GM12878 (cell line): Measurements from ENCODE around the gene PPME1. TPM values are rescaled to one million over a fixed set of nuclear protein-coding genes. Genes with fewer than 3 reads are reported as not detected.

Experiments
- BCL11A ChIP-seq: IDR thresholded peaks from 2 replicates; pipeline ENCODE4 v1.6.1; 2011; ENCODE audit warnings: low read depth, low read length
- IRF5 ChIP-seq: fragments of 450-650 bp; IDR thresholded peaks from 2 replicates; pipeline ENCODE4 v1.6.1; 2017; ENCODE audit warnings: borderline replicate concordance
- NFYA ChIP-seq: IDR thresholded peaks from 2 replicates; pipeline ENCODE4 v1.6.1; 2011; ENCODE audit warnings: low read depth, mild to moderate bottlenecking, low read length, improper control_type of control experiment, borderline replicate concordance
- NFYB ChIP-seq: IDR thresholded peaks from 2 replicates; pipeline ENCODE4 v1.6.1; 2011; ENCODE audit warnings: low read depth, mild to moderate bottlenecking, low read length, improper control_type of control experiment, moderate library complexity; ENCODE audit not compliant: insufficient read depth
- POLR2A ChIP-seq: IDR thresholded peaks from 2 replicates; pipeline ENCODE4 v1.6.1; 2011; ENCODE audit warnings: low read depth, mild to moderate bottlenecking, low read length
- RAD21 ChIP-seq: IDR thresholded peaks from 2 replicates; pipeline ENCODE4 v1.6.1; 2011; ENCODE audit warnings: mild to moderate bottlenecking, low read depth, low read length, moderate library complexity; ENCODE audit not compliant: insufficient read depth
- SMC3 ChIP-seq: IDR thresholded peaks from 2 replicates; pipeline ENCODE4 v1.6.1; 2011; ENCODE audit warnings: low read length, improper control_type of control experiment, borderline replicate concordance
- SREBF1 ChIP-seq: IDR thresholded peaks from 2 replicates; pipeline ENCODE4 v1.6.1; 2012; ENCODE audit warnings: mild to moderate bottlenecking, low read length
- ZBTB11 ChIP-seq: fragments of 450-650 bp; formaldehyde crosslinking; IDR thresholded peaks from 2 replicates; pipeline ENCODE4 v1.5.0; 2022; ENCODE audit warnings: mild to moderate bottlenecking, missing genetic modification characterization
- ZZZ3 ChIP-seq: IDR thresholded peaks from 2 replicates; pipeline ENCODE4 v1.6.1; 2011; ENCODE audit warnings: low read depth; ENCODE audit not compliant: control insufficient read depth, insufficient read length
- polyA plus RNA-seq, 11 experiments: library from polyadenylated mRNA; depleted of rRNA in 4 of 11; unstranded in 6 of 11; stranded (reverse) in 5 of 11; fragments of >200 nt; fragmentation: Nextera tagmentation in 4 of 11; fragmentation: Illumina TruSeq in 1 of 11; extraction: Ambion mirVana in 4 of 11; extraction: Trizol in 1 of 11; gene quantifications; 1 replicate in 1 of 11; 2 replicates in 10 of 11; pipeline versions ENCODE4 v1.2.1 to v1.2.3, GENCODE V29; 2011 to 2016; ENCODE audit warnings: inconsistent platforms in 2 of 11, missing spikeins in 2 of 11, low read depth in 1 of 11
- total RNA-seq, 4 experiments: library from RNA; depleted of rRNA in 3 of 4; stranded (reverse); fragments of >200 nt in 3 of 4; fragmentation: Illumina TruSeq in 1 of 4; extraction: Trizol in 1 of 4; gene quantifications; 2 replicates each; pipeline versions ENCODE4 v1.2.1 to v1.2.3, GENCODE V29; 2013 to 2021

Gene PPME1
- total and polyA plus RNA-seq, 10 of the 15 experiments (the other 5 are each of a cell fraction or from before 2014, with no cell fraction given), result 3.1 to 51.4 (median 20.8) TPM

GRCh38 chr11:74134661-74135060 is 36.4 kb upstream of the PPME1 start (continued):
- TF ChIP-seq IRF5, result no peak
- no peak for TF ChIP-seq NFYA
- no peak for TF ChIP-seq SREBF1
- TF ChIP-seq RAD21, result no peak
- TF ChIP-seq ZBTB11 (CRISPR knock-in tag), result no peak
- TF ChIP-seq ZZZ3, result no peak
- no peak for TF ChIP-seq POLR2A
- no peak for TF ChIP-seq SMC3
- no peak for TF ChIP-seq NFYB
- TF ChIP-seq BCL11A, result no peak
